ENCODE measurements around the gene GPR45. TPM values are rescaled to one million over a fixed set of nuclear protein-coding genes. Genes with fewer than 3 reads are reported as not detected.
A peak's percentile ranks its signal among the peaks of the same experiment; 100 is the strongest.

The GPR45 gene
- total RNA-seq, 2 experiments from 2014 or later: not detected

- no peak overlapping the region for H3K4me2 ChIP-seq (ENCODE audit: low read length)
- no peaks in the 10 kb centered on the region for H3K9me3 ChIP-seq (ENCODE audit: low read length)
- no peak overlapping the region for H3K4me3 ChIP-seq (ENCODE audit: low read depth, low read length, poor library complexity, severe bottlenecking)
- H3K4me1 ChIP-seq (ENCODE audit: insufficient read depth, low read length, poor library complexity, severe bottlenecking): no peaks in the 10 kb centered on the region
- H4K20me1 ChIP-seq (ENCODE audit: insufficient read depth, low read length): no peaks in the 10 kb centered on the region
- H3K79me2 ChIP-seq (ENCODE audit: insufficient read depth, low read depth, low read length): no peaks in the 10 kb centered on the region
- no peak overlapping the region for H2AFZ ChIP-seq (ENCODE audit: low read length)
- intact Hi-C loops (cut with micrococcal nuclease; ENCODE audit: unreplicated experiment): no loop called here
- TF ChIP-seq EZH2phosphoT487 (IDR thresholded peaks at IDR 0.05; ENCODE audit: borderline replicate concordance, low read depth, low read length) (no peak), CTCF (conservative IDR thresholded peaks at IDR 0.05; ENCODE audit: low read length) (no peak)
- CTCF ChIA-PET (ENCODE audit: unreplicated experiment): interaction anchor here (0.6 kb wide), 1 partner anchor 348 kb away, joined by 3 read pairs; no protein-coding TSS in a partner anchor
- DNase-seq (ENCODE audit: low spot score): no peak
- no peaks in the 10 kb centered on the region for H3K36me3 ChIP-seq (ENCODE audit: insufficient read depth, low read length)
- no TSS peak for BruUV-seq (replicated peaks)
- POLR2A ChIA-PET: interaction anchor here (0.5 kb wide), 1 partner anchor 871 kb away, joined by 3 read pairs; no protein-coding TSS in a partner anchor
- H3K9me2 ChIP-seq (ENCODE audit: insufficient read depth, low read length): no peaks in the 10 kb centered on the region
- H3K27ac ChIP-seq (ENCODE audit: low read depth, low read length, poor library complexity, severe bottlenecking): no peak overlapping the region
Measured at GRCh38 chr2:105224444-105224843, 17.1 kb upstream of the GPR45 start.

GRCh38 chr2:105231232-105231619 lies 10.3 kb upstream of the GPR45 start:
- DNase-seq (ENCODE audit: low spot score): no peak
- Histone ChIP-seq H4K20me1 (ENCODE audit: insufficient read depth, low read length) (no peaks in the 10 kb centered on the region), H2AFZ (ENCODE audit: low read length) (no peak overlapping the region), H3K79me2 (ENCODE audit: insufficient read depth, low read depth, low read length) (no peaks in the 10 kb centered on the region), H3K36me3 (ENCODE audit: insufficient read depth, low read length) (no peaks in the 10 kb centered on the region), H3K4me1 (ENCODE audit: insufficient read depth, low read length, poor library complexity, severe bottlenecking) (no peaks in the 10 kb centered on the region), H3K9me3 (ENCODE audit: low read length) (no peaks in the 10 kb centered on the region), H3K4me3 (ENCODE audit: low read depth, low read length, poor library complexity, severe bottlenecking) (no peak overlapping the region), H3K27ac (ENCODE audit: low read depth, low read length, poor library complexity, severe bottlenecking) (no peak overlapping the region), H3K4me2 (ENCODE audit: low read length) (no peak overlapping the region), H3K9me2 (ENCODE audit: insufficient read depth, low read length) (no peaks in the 10 kb centered on the region)
- TF ChIP-seq CTCF (conservative IDR thresholded peaks at IDR 0.05; ENCODE audit: low read length) (no peak), EZH2phosphoT487 (IDR thresholded peaks at IDR 0.05; ENCODE audit: borderline replicate concordance, low read depth, low read length) (no peak)
- BruUV-seq (replicated peaks): no TSS peak
- POLR2A ChIA-PET: interaction anchor here (0.7 kb wide), 4 partner anchors 43 to 183 kb away, joined by 3 to 5 read pairs (median 4); no protein-coding TSS in a partner anchor
- CTCF ChIA-PET (ENCODE audit: unreplicated experiment): no interaction called here
- intact Hi-C loops (cut with micrococcal nuclease; ENCODE audit: unreplicated experiment): no loop called here

GRCh38 chr2:105235388-105236059 lies 6.0 kb upstream of the GPR45 start:
- ChIA-PET CTCF (ENCODE audit: unreplicated experiment) (interaction anchor here (0.6 to 0.9 kb wide), 2 partner anchors 119 to 138 kb away, joined by 3 read pairs; no protein-coding TSS in a partner anchor), POLR2A (no interaction called here)
- Histone ChIP-seq H4K20me1 (ENCODE audit: insufficient read depth, low read length) (no peaks in the 10 kb centered on the region), H3K79me2 (ENCODE audit: insufficient read depth, low read depth, low read length) (no peaks in the 10 kb centered on the region), H3K9me2 (ENCODE audit: insufficient read depth, low read length) (no peaks in the 10 kb centered on the region), H2AFZ (ENCODE audit: low read length) (no peak overlapping the region), H3K4me3 (ENCODE audit: low read depth, low read length, poor library complexity, severe bottlenecking) (no peak overlapping the region), H3K4me2 (ENCODE audit: low read length) (no peak overlapping the region), H3K27ac (ENCODE audit: low read depth, low read length, poor library complexity, severe bottlenecking) (no peak overlapping the region), H3K9me3 (ENCODE audit: low read length) (no peaks in the 10 kb centered on the region), H3K4me1 (ENCODE audit: insufficient read depth, low read length, poor library complexity, severe bottlenecking) (no peaks in the 10 kb centered on the region), H3K36me3 (ENCODE audit: insufficient read depth, low read length) (no peaks in the 10 kb centered on the region)
- intact Hi-C loops (cut with micrococcal nuclease; ENCODE audit: unreplicated experiment): no loop called here
- no peak for TF ChIP-seq EZH2phosphoT487 (IDR thresholded peaks at IDR 0.05; ENCODE audit: borderline replicate concordance, low read depth, low read length)
- TF ChIP-seq CTCF (conservative IDR thresholded peaks at IDR 0.05; ENCODE audit: low read length): peak; percentile 89
- BruUV-seq (replicated peaks): no TSS peak
- DNase-seq (ENCODE audit: low spot score): peak; percentile 75
